GM18861 (cell line): ENCODE results near the gene TEX101.
A peak's percentile ranks its signal among the peaks of the same experiment; 100 is the strongest.

Experiments used
- ATAC-seq: cut with Tn5 transposase; IDR thresholded peaks from one replicate; pipeline ENCODE4 v1.9.1; 2021; ENCODE audit not compliant: unreplicated experiment

The TEX101 gene

DNA sequence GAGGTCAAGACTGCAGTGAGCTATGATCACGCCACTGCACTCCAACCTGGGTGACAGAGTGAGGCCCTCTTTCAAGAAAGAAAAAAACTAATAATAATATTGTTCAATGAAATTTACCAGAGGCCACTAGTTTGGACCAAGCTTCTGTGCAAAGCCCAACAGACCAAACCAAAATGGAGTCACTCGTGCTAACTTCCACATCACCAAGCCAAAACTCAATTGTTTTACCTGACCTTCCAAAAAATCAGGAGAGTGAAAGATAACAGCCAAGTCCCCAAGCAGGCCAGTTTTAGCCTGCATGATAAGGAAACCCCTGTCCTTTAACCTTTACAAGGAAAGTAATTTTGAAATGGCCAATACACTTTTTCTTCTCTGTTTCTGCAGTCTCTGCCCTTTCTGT, 30.7 kb downstream of the TEX101 start:
- ATAC-seq = no peak

DNA sequence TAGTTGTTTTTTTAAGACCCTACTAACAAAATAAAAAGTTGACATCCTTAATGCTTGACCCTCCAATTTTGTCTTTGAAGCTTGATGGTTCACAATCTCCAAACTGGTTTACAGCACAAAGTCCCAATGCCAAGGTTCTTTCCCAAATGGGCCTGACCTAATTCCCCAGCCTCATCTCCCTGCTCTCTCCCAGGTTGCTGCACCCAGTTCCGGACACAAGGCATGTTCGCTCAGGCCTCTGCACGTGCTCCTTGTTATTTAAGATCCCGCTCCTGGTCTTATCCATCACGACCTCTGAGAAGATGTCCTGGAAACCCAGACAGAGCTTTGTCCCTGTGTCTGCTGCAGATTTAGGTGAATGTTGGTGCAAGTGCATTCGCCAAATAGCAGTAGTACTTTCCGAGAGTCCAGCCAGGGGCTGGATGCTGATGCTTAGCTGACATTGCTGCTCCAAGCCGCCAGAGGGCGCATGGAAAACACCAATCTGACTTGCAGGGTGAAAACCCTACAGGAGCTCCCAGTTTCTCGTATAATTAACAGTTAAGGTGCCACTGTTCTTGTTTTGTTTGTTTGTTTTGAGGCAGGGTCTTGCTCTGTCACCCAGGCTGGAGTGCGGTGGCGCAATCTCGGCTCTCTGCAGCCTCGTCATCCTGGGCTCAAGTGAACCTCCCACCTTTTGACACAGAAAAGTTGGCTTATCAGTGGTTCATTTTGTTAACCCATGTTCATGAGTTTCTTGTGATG, 32.2 kb downstream of the TEX101 start:
- ATAC-seq = no peak

DNA sequence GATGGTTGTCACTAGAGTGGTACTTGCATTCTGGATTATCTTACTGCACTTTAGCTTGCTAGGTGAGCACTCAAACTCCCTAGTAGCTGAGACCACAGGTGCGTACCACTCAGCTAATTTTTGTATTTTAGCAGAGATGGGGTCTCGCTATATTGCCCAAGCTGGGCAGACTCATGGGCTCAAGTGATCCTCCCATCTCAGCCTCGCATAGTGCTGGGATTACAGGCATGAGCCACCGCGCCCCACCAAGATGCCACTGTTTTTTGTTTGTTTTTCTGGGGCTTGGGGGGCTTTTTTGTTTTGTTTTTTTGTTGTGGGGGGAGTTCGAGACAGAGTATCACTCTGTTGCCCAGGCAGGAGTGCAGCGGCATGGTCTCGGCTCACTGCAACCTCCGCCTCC, 33.0 kb downstream of the TEX101 start:
- ATAC-seq = no peak

DNA sequence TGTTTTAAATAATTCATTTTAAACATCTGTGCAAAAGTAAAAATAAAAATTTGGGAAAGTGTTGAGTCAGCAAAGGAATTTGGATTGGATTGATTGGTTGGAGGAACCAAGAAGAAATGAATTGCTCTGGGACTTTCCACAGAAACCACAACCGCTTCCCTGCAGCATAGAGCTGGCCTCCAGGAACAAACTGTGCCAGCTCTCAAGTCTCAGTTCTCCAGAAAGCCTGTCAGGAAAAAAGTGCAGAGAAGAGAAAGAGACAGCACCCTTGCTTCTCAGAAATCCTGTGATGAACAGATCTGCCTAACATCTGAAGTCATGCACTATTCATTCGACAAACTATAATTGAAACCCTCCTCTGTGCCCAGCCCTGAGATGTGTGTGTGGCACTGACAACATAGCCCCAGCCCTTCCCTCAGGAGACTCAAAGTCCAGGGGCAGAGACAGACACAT, 35.9 kb downstream of the TEX101 start:
- no peak for ATAC-seq

DNA sequence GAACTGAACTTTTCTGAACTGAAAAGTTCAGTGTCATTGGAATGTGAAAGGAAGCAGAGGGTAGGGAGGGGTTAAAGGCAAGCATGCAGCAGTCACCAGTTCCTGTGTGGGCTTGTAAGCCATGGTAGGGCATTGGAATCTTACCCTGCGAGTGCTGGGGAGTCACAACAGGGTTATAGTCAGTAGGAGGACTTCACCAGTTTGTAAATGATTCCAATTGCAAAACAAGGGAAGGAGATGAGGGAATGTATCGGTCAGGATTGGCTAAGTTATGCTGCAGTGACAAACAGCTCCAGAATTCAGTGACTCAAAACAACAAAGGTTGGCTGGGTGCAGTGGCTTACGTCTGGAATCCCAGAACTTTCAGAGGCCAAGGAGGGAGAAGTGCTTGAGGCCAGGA, 37.9 kb downstream of the TEX101 start:
- ATAC-seq = no peak

DNA sequence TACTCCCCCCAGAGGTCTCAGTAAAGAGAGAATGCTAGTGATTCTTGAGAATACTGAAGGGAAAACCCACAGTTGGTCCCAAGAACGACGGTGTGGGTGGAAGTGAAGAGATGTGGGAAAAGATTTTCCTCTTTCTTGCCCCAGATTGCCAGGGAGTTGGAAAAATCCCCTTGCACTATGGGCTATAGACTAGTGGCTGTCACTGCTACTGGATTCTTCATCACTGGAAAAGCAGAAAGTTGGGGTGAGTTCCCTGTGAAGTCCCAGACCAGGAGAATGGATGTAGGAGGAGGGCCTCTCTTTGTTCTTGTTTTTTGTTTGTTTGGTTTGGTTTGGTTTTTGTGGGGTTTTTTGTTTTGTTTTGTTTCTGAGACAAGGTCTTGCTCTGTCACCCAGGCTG, 39.3 kb downstream of the TEX101 start:
- ATAC-seq = no peak

DNA sequence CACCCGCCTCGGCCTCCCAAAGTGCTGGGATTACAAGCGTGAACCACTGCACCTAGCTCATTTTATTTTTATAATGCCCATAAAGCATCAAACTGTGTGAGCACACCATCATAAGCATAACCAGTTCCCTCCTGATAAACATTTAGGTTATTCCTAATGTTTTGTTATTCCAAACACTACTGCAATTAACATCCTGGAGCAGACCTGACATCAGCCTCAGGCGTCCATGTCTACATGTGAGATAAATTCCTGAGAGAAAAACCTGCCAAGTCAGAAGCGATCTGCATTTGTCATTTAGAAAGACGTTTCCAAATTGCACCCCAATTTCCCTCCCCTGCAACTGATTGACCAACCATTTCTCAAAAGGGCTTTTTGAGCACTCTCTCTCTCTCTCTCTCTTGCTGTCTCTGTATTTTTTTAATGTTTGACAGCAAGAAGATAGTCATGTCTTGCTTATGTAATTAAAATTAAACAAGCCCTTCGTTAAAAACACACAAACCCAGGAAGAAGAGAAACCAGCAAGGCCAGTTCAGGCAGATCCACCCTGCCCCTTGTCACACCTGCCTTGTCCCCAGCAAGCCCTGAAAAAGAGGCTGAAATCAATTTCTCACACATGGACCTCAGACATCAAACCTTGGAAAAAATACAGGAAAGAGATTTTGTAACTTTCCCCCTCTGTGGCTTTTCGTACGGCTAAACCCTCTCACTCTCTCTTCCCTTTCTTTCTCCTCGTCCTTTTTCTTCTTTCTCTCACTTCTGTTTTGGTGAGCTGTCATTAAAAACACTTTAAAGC, 40.8 kb downstream of the TEX101 start:
- no peak for ATAC-seq

DNA sequence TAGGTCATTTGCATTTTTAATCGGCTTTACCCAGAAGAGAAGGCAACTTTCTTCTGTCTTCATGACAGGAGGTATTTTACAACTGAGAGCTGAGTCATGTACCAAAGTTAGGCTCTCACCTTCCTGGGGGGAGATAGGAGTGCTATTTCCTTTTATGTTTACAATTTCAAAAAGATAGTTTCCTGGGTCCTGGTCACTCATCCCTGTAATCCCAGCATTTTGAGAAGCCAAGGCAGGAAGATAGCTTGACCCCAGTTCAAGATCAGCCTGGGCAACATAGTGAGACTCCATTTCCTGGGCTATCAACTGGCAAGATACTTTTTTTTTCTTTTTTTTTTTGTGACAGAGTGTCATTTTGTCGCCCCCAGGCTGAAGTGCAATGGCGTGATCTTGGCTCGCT, 43.1 kb downstream of the TEX101 start:
- ATAC-seq = no peak

DNA sequence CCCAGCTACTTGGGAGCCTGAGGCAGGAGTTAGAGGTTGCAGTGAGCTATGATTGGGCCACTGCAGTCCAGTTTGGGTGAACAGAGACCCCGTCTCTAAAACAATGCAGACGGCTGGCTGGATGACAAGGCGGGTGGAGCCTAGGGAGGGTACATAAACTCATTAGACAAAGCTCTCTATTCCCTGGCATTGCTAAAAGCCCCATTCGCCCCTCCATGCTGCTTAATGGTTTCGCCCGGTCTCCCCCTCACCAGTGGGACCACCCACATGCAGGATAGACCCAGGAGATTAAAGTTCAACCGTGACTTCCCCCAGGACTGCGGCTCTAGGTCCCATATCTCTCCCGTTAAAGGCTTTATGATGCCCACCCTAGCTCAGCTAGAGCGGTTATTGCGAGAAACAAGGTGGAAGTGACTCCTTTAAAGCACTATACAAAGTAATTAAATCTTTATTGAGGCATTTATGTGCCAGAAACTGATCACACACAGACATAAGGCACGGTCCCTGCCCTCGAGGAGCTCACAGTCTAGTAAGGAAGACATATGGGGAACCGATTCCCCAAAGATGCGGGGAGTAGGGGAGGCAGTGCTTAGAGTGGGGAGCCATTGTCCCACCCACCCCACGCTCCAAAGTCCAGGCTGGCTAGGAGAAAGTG, 45.8 kb downstream of the TEX101 start:
- no peak for ATAC-seq

DNA sequence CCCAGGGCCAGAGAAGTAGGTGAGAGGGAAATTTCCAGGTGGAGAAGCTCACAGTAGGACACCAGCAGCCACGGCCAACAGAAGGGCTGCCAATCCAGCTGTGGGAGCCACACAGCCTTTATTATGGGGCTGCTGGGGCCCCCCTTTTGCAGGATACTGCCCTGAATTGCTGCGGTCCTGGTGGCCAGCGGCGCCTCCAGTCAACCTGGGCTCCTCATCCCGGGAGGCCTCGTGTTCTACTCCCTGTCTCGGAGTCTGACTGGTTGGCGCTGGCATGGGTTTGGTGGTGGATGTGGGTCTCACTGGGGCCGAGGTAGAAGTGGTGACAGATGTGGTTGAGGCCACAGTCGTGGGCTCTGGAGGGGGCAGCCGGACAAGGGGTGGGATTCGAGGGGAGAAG, 46.6 kb downstream of the TEX101 start:
- no peak for ATAC-seq

DNA sequence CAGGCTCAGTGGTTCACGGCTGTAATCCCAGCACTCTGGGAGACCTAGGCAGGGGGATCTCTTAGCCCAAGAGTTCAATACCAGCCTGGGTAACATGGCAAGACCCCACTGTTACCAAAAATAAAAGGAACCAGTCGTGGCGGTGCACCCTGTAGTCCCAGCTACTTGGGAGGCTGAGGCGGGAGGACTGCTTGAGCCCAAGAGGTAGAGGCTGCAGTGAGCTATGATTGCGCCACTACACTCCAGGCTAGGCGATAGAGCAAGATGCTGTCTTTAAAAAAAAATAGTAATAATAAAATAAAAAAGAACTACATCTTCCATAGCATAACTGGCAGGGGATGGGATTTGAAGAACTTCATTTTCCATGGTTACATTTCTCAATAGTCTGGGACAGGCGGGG, 47.7 kb downstream of the TEX101 start:
- ATAC-seq = no peak

DNA sequence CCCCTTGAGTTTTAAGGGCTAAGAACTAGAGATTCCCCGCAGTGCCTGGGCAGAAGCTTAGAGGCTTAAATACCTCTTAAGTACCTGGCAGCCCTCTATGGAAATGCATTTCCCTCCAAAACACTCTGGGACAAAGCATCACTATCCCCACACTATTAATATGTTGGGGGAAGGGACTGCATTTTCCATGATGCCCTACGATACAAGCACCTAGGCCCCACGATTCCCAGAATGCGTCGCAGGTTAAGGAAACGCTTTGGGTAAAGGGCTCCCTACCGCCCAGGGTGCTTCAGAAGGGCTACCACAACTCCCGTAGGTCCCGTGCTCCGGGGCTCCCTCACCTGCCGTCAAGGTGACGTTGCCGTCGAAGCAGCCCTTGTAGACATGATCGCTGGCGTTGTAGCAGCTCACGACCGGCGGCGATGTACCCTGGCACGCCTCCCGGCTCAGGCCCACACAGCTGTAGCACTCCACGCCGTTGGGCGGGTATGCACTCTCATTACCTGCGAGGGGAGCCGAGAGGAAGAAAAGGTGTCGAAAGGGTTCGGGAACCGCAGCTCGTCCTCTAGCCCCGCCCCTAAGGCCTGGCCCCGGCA, 48.2 kb downstream of the TEX101 start:
- ATAC-seq = no peak

DNA sequence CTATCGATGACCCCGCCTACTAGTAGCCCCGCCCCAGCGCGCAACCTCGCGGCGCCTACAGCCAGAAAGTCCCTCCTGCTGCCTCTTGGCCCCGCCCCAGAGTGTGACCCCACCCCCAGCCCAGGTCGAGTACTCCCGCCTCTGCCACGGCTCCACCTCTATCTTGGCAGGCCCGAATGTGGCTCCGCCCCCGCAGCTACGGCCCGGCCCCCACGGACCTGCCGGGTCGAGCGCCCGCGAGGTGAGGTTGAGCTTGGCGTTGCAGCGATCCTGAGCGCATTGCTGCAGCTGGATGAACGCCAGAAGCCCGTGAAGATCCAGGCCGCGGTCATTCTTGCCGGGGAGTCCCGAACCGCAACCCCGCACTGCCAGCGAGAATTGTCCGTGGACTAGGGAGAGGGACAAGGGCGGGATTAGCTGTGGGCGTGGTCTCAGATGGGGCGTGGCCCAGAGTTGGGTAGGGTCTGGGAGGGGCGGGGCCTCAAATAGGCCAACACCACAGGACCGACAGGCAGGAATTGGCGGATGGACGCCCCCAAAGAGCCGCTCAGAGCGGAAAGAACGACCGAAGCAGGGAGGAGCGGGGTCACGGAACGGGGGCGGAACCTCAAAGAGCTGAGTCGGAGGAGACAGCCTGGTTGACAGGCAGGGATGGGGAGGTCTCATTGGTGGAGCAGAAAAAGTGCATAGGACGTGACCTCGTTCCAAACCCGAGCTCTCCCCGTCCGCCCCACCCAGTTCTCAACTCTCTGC, 48.9 kb downstream of the TEX101 start:
- ATAC-seq = peak; percentile 47

DNA sequence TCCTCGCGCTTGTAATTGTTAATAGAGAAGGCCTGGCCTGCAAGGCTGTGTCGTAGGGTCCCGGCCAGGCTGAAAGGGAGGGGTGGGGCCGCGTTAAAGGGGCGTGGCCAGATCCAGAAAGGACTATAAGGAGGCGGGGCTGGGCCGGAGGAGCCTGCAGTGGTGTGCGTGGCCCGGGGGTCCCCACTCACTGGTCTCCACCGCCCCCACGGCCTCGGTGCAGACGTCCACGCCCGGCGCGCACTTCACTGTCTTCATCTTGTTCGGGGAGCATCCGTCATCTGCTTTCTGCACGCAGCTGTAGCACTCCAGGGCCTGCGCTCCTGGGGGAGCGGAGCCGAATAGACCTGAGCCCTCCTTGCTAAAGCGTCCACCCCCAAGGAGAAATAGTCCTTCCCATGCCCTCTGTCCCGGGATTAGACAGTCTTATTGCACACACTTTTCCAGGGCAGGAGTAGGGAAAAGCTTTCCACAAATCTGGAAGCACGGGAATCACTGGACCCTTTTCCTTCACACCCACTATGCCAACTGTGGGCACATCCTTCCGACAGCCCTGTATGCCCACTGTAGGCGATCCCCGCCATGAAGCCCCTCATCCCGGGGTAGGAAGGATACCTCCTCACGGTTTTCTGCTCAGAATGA, 49.6 kb downstream of the TEX101 start:
- peak; percentile 30 for ATAC-seq

DNA sequence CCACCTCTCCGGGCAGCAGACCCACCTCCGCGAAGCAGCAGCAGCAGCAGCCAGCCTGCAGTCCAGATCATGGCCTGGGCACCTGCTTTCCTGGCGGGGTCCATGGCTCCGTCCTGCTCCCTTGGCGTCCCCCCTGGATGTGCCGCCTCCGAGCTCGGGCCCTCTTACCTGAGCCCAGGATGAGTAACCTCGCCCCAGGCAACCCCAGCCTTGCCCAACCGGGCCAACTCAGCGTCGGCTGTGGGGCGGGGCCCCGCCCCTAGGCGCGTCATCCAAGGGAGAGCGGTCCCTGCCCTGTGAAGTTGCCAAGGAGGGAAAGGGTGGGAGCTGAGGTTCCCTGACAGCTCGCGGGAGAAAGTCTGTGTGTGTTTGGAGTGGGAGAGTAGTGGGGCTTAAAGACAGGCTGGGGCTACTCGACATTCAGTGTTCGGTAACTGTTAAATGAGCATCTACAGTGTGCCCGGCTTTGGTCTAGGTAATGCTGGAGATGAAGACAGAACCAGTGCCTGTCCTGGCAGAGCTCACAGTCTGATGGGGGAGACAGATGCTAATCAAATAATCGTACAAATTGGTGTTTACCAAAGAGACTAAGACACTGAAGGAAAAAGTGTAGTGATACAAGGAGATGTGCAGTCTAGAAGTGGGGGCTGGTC, 50.9 kb downstream of the TEX101 start, which contains the start of gene LYPD3:
Gene LYPD3, minus strand, starts transcription at position 141 of the 653 bp plus-strand sequence. Its CDS starts 37 bp downstream, at position 104.
- no peak for ATAC-seq

DNA sequence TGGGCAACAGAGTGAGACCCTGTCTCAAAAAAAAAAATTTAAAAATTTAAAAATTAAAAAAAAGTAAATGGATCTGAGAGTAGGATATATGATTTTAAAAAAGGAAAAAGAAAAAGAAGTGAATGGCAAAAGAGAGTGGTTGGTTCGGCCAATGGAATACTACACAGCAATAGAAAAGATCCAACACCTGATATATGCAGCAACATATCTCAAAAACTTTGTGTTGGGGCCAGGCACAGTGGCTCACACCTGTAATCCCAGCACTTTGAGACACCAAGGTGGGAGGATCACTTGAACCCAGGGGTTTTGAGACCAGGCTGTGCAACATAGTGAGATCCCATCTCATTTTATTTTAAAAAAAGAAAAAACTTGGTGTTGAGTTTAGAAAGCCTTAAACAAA, 52.1 kb downstream of the TEX101 start:
- ATAC-seq = no peak

DNA sequence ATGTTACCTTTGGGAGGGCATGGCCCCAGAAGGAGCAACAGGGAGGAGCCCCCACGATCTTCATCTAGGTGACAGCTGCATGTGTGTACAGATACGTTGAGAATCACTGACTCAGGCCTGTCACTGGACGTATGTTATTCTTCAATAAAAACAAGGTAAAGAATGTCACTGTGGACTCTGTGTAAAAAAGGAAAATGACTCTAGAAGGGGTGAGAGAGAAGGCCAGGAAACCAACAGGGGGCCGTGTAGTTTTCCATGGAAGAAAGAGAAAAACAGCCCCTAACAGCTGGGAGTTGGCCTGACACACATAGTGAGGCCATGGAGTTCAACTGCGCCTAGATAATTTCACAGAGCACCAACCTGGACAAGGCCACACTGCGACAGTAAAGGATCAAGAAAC, 52.6 kb downstream of the TEX101 start:
- no peak for ATAC-seq

DNA sequence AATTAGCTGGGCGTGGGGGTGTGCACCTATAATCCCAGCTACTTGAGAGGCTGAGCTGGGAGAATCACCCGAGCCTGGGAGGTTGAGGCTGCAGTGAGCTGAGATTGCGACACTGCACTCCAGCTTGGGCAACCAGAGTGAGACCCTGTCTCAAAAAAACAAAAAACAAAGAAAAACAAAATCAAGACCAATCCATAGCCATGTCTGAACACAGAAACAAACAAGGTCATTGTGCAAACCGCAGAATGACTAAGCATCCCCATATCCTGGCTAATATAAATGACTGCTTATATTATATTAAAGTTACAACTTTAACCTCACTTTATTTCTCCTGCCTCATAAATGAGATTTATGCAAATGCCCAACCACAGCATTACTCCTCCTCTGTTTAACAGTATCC, 53.0 kb downstream of the TEX101 start:
- ATAC-seq = no peak
